Stomach (tissue), 4 donors: ENCODE results near the gene RELN.

Experiments used
- EP300 ChIP-seq: sonication (generic); formaldehyde crosslinking; IDR thresholded peaks from one replicate; pipeline ENCODE4 v1.6.1; 2017; ENCODE audit warnings: antibody characterized with exemption
- TF ChIP-seq, protein P1 (sequence below), 7 experiments: fragments of 450-650 bp in 4 of 7; fragments of 200-600 bp in 3 of 7; sonication (generic) in 3 of 7; IDR thresholded peaks; one replicate each; pipeline ENCODE4 v1.5.1; 2016 to 2019; ENCODE audit warnings: antibody characterized with exemption in 7 of 7, control low read depth in 2 of 7, mild to moderate bottlenecking in 1 of 7

DNA sequence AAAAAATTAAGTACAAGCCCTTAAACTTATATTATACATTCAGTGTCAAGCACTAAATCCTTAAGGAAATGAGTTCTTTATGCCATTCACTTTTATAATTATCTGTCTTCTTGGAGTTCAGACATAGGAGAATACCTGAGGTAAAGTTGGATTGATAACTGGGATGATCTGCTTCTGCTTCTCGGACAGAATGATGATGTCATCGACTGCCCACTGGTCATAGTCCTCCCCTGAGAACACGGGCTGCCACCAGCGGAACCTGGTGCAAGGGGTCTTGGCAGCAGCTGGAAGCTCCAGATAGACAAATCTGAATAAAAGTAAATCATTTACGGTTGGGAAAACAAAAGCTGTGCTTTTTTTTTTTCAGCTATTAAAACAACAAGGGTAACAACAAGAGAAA is 395.3 kb downstream of the RELN start:
- no peak for TF ChIP-seq EP300
- TF ChIP-seq, protein P1, sequence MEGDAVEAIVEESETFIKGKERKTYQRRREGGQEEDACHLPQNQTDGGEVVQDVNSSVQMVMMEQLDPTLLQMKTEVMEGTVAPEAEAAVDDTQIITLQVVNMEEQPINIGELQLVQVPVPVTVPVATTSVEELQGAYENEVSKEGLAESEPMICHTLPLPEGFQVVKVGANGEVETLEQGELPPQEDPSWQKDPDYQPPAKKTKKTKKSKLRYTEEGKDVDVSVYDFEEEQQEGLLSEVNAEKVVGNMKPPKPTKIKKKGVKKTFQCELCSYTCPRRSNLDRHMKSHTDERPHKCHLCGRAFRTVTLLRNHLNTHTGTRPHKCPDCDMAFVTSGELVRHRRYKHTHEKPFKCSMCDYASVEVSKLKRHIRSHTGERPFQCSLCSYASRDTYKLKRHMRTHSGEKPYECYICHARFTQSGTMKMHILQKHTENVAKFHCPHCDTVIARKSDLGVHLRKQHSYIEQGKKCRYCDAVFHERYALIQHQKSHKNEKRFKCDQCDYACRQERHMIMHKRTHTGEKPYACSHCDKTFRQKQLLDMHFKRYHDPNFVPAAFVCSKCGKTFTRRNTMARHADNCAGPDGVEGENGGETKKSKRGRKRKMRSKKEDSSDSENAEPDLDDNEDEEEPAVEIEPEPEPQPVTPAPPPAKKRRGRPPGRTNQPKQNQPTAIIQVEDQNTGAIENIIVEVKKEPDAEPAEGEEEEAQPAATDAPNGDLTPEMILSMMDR (IDR thresholded peaks at IDR 0.05) = no peak
